ENCODE measurements around the gene CDC14A.

- TF ChIP-seq CTCF (IDR thresholded peaks at IDR 0.05; ENCODE audit: low read length) = no peak
- TF ChIP-seq EZH2 (IDR thresholded peaks at IDR 0.05; ENCODE audit: borderline replicate concordance, low read length) = no peak
Measured at GRCh38 chr1:100481303-100481702, 129.0 kb downstream of the CDC14A start.
